ENCODE results near the gene KLHL12. TPM values are rescaled to one million over a fixed set of nuclear protein-coding genes. Genes with fewer than 3 reads are reported as not detected.

Gene KLHL12
- total RNA-seq, 4 donors from 2014 or later, result 15.3 to 23.4 (median 20.8) TPM

GRCh38 chr1:202848191-202848542 lies 78.9 kb downstream of the KLHL12 start:
- DNase-seq (ENCODE audit: low spot score in 2 of 2), result no peak
- no peak overlapping the region for H3K27ac ChIP-seq
- 63 to 72% methylated on average over 2 of the region's 2 CpGs for WGBS, 2 donors
- no peak overlapping the region for H3K4me3 ChIP-seq
- no peaks in the 10 kb centered on the region for H3K36me3 ChIP-seq
- no peaks in the 10 kb centered on the region for H3K9me3 ChIP-seq
- no peaks in the 10 kb centered on the region for H3K27me3 ChIP-seq
- no peaks in the 10 kb centered on the region for H3K4me1 ChIP-seq
- TF ChIP-seq EP300 (IDR thresholded peaks at IDR 0.05), result no peak
- TF ChIP-seq CTCF (IDR thresholded peaks at IDR 0.05), result no peak
- no peak for TF ChIP-seq POLR2A (IDR thresholded peaks at IDR 0.05)

GRCh38 chr1:202844935-202845334 lies 82.1 kb downstream of the KLHL12 start:
- 68 to 75% methylated on average over 6 of the region's 6 CpGs for WGBS, 2 donors
- no peak overlapping the region for H3K4me3 ChIP-seq
- no peaks in the 10 kb centered on the region for H3K36me3 ChIP-seq
- DNase-seq (ENCODE audit: low spot score in 2 of 2), result no peak
- no peak overlapping the region for H3K27ac ChIP-seq
- no peaks in the 10 kb centered on the region for H3K4me1 ChIP-seq
- H3K9me3 ChIP-seq, result no peaks in the 10 kb centered on the region
- TF ChIP-seq CTCF (IDR thresholded peaks at IDR 0.05), result no peak
- no peak for TF ChIP-seq POLR2A (IDR thresholded peaks at IDR 0.05)
- no peak for TF ChIP-seq EP300 (IDR thresholded peaks at IDR 0.05)
- no peaks in the 10 kb centered on the region for H3K27me3 ChIP-seq

GRCh38 chr1:202844259-202844658 lies 82.8 kb downstream of the KLHL12 start:
- WGBS, 2 donors, result 87 to 97% methylated on average over 5 of the region's 5 CpGs
- TF ChIP-seq EP300 (IDR thresholded peaks at IDR 0.05), result no peak
- no peak for TF ChIP-seq POLR2A (IDR thresholded peaks at IDR 0.05)
- no peak for TF ChIP-seq CTCF (IDR thresholded peaks at IDR 0.05)
- H3K27ac ChIP-seq, result no peak overlapping the region
- H3K4me1 ChIP-seq, result no peaks in the 10 kb centered on the region
- no peak for DNase-seq (ENCODE audit: low spot score in 2 of 2)
- no peaks in the 10 kb centered on the region for H3K27me3 ChIP-seq
- H3K9me3 ChIP-seq, result no peaks in the 10 kb centered on the region
- no peak overlapping the region for H3K4me3 ChIP-seq
- H3K36me3 ChIP-seq, result no peaks in the 10 kb centered on the region

- H3K27ac ChIP-seq, result no peak overlapping the region
- no peaks in the 10 kb centered on the region for H3K36me3 ChIP-seq
- H3K4me1 ChIP-seq, result no peaks in the 10 kb centered on the region
- no peak overlapping the region for H3K4me3 ChIP-seq
- H3K27me3 ChIP-seq, result no peaks in the 10 kb centered on the region
- 50 to 59% methylated on average over 11 of the region's 11 CpGs for WGBS, 2 donors
- no peak for TF ChIP-seq CTCF (IDR thresholded peaks at IDR 0.05)
- TF ChIP-seq EP300 (IDR thresholded peaks at IDR 0.05), result no peak
- no peak for TF ChIP-seq POLR2A (IDR thresholded peaks at IDR 0.05)
- H3K9me3 ChIP-seq, result no peaks in the 10 kb centered on the region
- DNase-seq (ENCODE audit: low spot score in 2 of 2), result no peak
These were observed 84.0 kb downstream of the KLHL12 start for GRCh38 chr1:202843081-202843480.

Small RNA genes within 50 kb of the gene (small RNA-seq; reads per million reads assigned to genes)
- gene RF00019, result not detected

Other genes with a start within 250 kb of the KLHL12 start
- under 1 TPM in 1 of 4 donors, not detected in 3; under 0.01 TPM for gene SYT2, start 216.8 kb downstream of the KLHL12 start, total RNA-seq
- 10 to 100 TPM; 39.8 to 61.5 (median 41.2) TPM for gene KDM5B, start 118.8 kb downstream of the KLHL12 start, total RNA-seq
- not detected for gene PCAT6, start 116.3 kb downstream of the KLHL12 start, total RNA-seq
- gene RABIF, start 38.1 kb downstream of the KLHL12 start, total RNA-seq, result 1 to 10 TPM; 2.9 to 4.5 (median 3.2) TPM
- gene ADIPOR1, start 31.1 kb upstream of the KLHL12 start, total RNA-seq, result 10 to 100 TPM; 68.6 to 95.1 (median 80.1) TPM
- 10 to 100 TPM; 36.6 to 48.9 (median 42.2) TPM for gene CYB5R1, start 40.0 kb upstream of the KLHL12 start, total RNA-seq
- 10 to 100 TPM; 64.3 to 80.6 (median 74.7) TPM for gene TMEM183A, start 80.1 kb upstream of the KLHL12 start, total RNA-seq
- gene PPFIA4, start 99.3 kb upstream of the KLHL12 start, total RNA-seq, result 10 to 100 TPM in 1 of 4 donors, under 1 TPM in 3; under 0.01 to 24.6 (median 0.30) TPM
- gene MYOG, start 158.8 kb upstream of the KLHL12 start, total RNA-seq, result not detected
- gene ADORA1, start 200.5 kb upstream of the KLHL12 start, total RNA-seq, result 1 to 10 TPM in 2 of 4 donors, under 1 TPM in 2; 0.30 to 2.2 (median 0.96) TPM
- gene MYBPH, start 248.6 kb upstream of the KLHL12 start, total RNA-seq, result not detected

Measured in tibial nerve (tissue), 4 donors.